Tibial artery (tissue), 4 donors: ENCODE results near the gene HRH1.

Experiments used
- DNase-seq, 2 donors: peaks; one replicate each; pipeline ENCODE4 v3.0.0-alpha.2; 2019
- H3K27ac ChIP-seq, 2 donors: fragments of 200-600 bp; sonication (generic) in 1 of 2; 1 replicate in 1 of 2; 2 replicates in 1 of 2; pipeline ENCODE4 v1.5.1; 2018 to 2019; ENCODE audit warnings: mild to moderate bottlenecking in 1 of 2
- H3K27me3 ChIP-seq, 2 donors: fragments of 200-600 bp; sonication (generic) in 1 of 2; one replicate each; pipeline versions ENCODE4 v1.5.1 to v1.6.0; 2016 to 2019
- H3K36me3 ChIP-seq, 3 donors: fragments of 200-600 bp; sonication (generic) in 2 of 3; one replicate each; pipeline ENCODE4 v1.5.1; 2016 to 2019; ENCODE audit warnings: mild to moderate bottlenecking in 2 of 3
- H3K4me1 ChIP-seq, 4 donors: fragments of 200-600 bp; sonication (generic) in 2 of 4; 1 replicate in 3 of 4; 2 replicates in 1 of 4; pipeline ENCODE4 v1.5.1; 2016 to 2019
- H3K4me3 ChIP-seq, 2 donors: fragments of 200-600 bp; sonication (generic) in 1 of 2; 1 replicate in 1 of 2; 2 replicates in 1 of 2; pipeline ENCODE4 v1.5.1; 2018 to 2019; ENCODE audit warnings: mild to moderate bottlenecking in 2 of 2
- H3K9me3 ChIP-seq, 3 donors: fragments of 200-600 bp; sonication (generic) in 1 of 3; one replicate each; pipeline ENCODE4 v1.5.1; 2016 to 2019
- CTCF ChIP-seq, 2 experiments: fragments of 200-600 bp in 1 of 2; fragments of 450-650 bp in 1 of 2; IDR thresholded peaks; one replicate each; pipeline ENCODE4 v1.5.1; 2017 to 2019; ENCODE audit warnings: antibody characterized with exemption in 2 of 2, mild to moderate bottlenecking in 1 of 2, moderate library complexity in 1 of 2
- intact Hi-C: fragments of 100-400 bp; cut with DNase I; formaldehyde crosslinking; loops from one replicate; pipeline ENCODE4 v1.15.0; 2023; ENCODE audit warnings: low total_unique reads

The HRH1 gene

GRCh38 chr3:11290743-11291680 is 136.7 kb downstream of the HRH1 start:
- Histone ChIP-seq H3K9me3 (no peaks in the 10 kb centered on the region), H3K27ac (peak overlapping the region in 1 of 2 donors; percentile 13), H3K36me3 (peaks cover 0 to 4% (median 0%) of the 10 kb centered on the region in 3 donors), H3K4me3 (no peak overlapping the region), H3K27me3 (no peaks in the 10 kb centered on the region), H3K4me1 (peaks cover 0 to 40% (median 33%) of the 10 kb centered on the region in 4 donors)
- intact Hi-C loops, result no loop called here
- TF ChIP-seq CTCF (IDR thresholded peaks at IDR 0.05), result no peak
- DNase-seq, result no peak

- no peaks in the 10 kb centered on the region for H3K9me3 ChIP-seq
- intact Hi-C loops, result no loop called here
- H3K4me3 ChIP-seq, result no peak overlapping the region
- no peaks in the 10 kb centered on the region for H3K27me3 ChIP-seq
- no peak for TF ChIP-seq CTCF (IDR thresholded peaks at IDR 0.05)
- DNase-seq, result no peak
- peaks cover 0 to 39% (median 32%) of the 10 kb centered on the region in 4 donors for H3K4me1 ChIP-seq
- peaks cover 0 to 4% (median 0%) of the 10 kb centered on the region in 3 donors for H3K36me3 ChIP-seq
- H3K27ac ChIP-seq, result no peak overlapping the region
These were observed 137.5 kb downstream of the HRH1 start for GRCh38 chr3:11291808-11292207.

- intact Hi-C loops, result no loop called here
These were observed 142.8 kb downstream of the HRH1 start for GRCh38 chr3:11297126-11297525.

GRCh38 chr3:11300970-11301369 is 146.7 kb downstream of the HRH1 start:
- Histone ChIP-seq H3K4me3 (no peak overlapping the region), H3K36me3 (peaks cover 26 to 52% (median 44%) of the 10 kb centered on the region in 3 donors), H3K9me3 (no peaks in the 10 kb centered on the region), H3K4me1 (peaks cover 0 to 10% (median 0%) of the 10 kb centered on the region in 4 donors), H3K27ac (no peak overlapping the region), H3K27me3 (no peaks in the 10 kb centered on the region)
- intact Hi-C loops, result no loop called here
- no peak for TF ChIP-seq CTCF (IDR thresholded peaks at IDR 0.05)
- no peak for DNase-seq

More at GRCh38 chr3:11297126-11297525, 142.8 kb downstream of the HRH1 start:
- H3K9me3 ChIP-seq, result no peaks in the 10 kb centered on the region
- H3K4me3 ChIP-seq, result no peak overlapping the region
- no peak overlapping the region for H3K27ac ChIP-seq
- no peaks in the 10 kb centered on the region for H3K27me3 ChIP-seq
- no peak for TF ChIP-seq CTCF (IDR thresholded peaks at IDR 0.05)
- H3K36me3 ChIP-seq, result peaks cover 26 to 35% (median 31%) of the 10 kb centered on the region in 3 donors
- H3K4me1 ChIP-seq, result no peaks in the 10 kb centered on the region
- DNase-seq, result no peak

- Histone ChIP-seq H3K4me3 (no peak overlapping the region), H3K27ac (no peak overlapping the region), H3K9me3 (no peaks in the 10 kb centered on the region), H3K27me3 (no peaks in the 10 kb centered on the region), H3K4me1 (peaks cover 0 to 10% (median 0%) of the 10 kb centered on the region in 4 donors), H3K36me3 (peaks cover 33 to 64% (median 55%) of the 10 kb centered on the region in 3 donors)
- no peak for DNase-seq
- TF ChIP-seq CTCF (IDR thresholded peaks at IDR 0.05), result no peak
- intact Hi-C loops, result no loop called here
These were observed 148.2 kb downstream of the HRH1 start for GRCh38 chr3:11302444-11302843.
